H1 (cell line): ENCODE measurements around the gene ACSL6. TPM values are rescaled to one million over a fixed set of nuclear protein-coding genes. Genes with fewer than 3 reads are reported as not detected.

Experiments
- CTCF ChIA-PET: fragments of 300-600 bp; sonication (Branson Sonifier 250); formaldehyde crosslinking; loops from one replicate; lab custom pipeline; 2021; ENCODE audit not compliant: partially characterized antibody; lab: Charles Lee
- POLR2A ChIA-PET: fragments of 300-600 bp; sonication (Branson Sonifier 250); formaldehyde crosslinking; loops from one replicate; lab custom pipeline; 2021; ENCODE audit warnings: inconsistent platforms; ENCODE audit not compliant: partially characterized antibody; lab: Charles Lee
- DNase-seq, 2 experiments: peaks; one replicate each; pipeline versions ENCODE4 v3.0.0 to v3.0.0-alpha.2; 2010 to 2022; ENCODE audit warnings: low spot score in 2 of 2, low read depth in 1 of 2, mixed read lengths in 1 of 2
- FAIRE-seq: peaks from 2 replicates; lab custom pipeline; 2011; peaks lifted over from hg19 to GRCh38; lab: Jason Lieb, UNC
- H2AFZ ChIP-seq: 2 replicates; pipeline ENCODE4 v1.8.1; 2012; ENCODE audit warnings: low read length, inconsistent platforms
- H2AK5ac ChIP-seq: 2 replicates; pipeline ENCODE4 v1.6.1; 2013; ENCODE audit warnings: low read depth, low read length
- H2BK120ac ChIP-seq: replicated peaks from 2 replicates; pipeline ENCODE3; 2013; ENCODE audit warnings: low read depth, low read length, inconsistent platforms
- H2BK12ac ChIP-seq: 2 replicates; pipeline ENCODE4 v1.6.1; 2013; ENCODE audit warnings: low read depth, low read length
- H2BK15ac ChIP-seq: 2 replicates; pipeline ENCODE4 v1.6.1; 2013; ENCODE audit warnings: low read length
- H2BK20ac ChIP-seq: 2 replicates; pipeline ENCODE4 v1.6.1; 2013; ENCODE audit warnings: low read length
- H2BK5ac ChIP-seq: 2 replicates; pipeline ENCODE4 v1.6.1; 2013; ENCODE audit warnings: low read depth, low read length
- H3K14ac ChIP-seq: 2 replicates; pipeline ENCODE4 v1.6.1; 2013; ENCODE audit warnings: inconsistent platforms; ENCODE audit not compliant: insufficient read length
- H3K18ac ChIP-seq: 2 replicates; pipeline ENCODE4 v1.6.1; 2013; ENCODE audit warnings: low read length; ENCODE audit errors: extremely low read depth
- H3K23ac ChIP-seq: 2 replicates; pipeline ENCODE4 v1.6.1; 2013; ENCODE audit warnings: inconsistent platforms; ENCODE audit not compliant: insufficient read length
- H3K23me2 ChIP-seq: 2 replicates; pipeline ENCODE4 v1.6.1; 2013; ENCODE audit warnings: low read depth, low read length
- H3K27ac ChIP-seq: 2 replicates; pipeline ENCODE4 v1.6.1; 2011; ENCODE audit warnings: low read depth, low read length, inconsistent platforms
- H3K27me3 ChIP-seq, 4 experiments: replicated peaks in 1 of 4; 1 replicate in 1 of 4; 2 replicates in 3 of 4; pipeline versions ENCODE4 v1.6.1 to v1.8.1; 2011 to 2013; ENCODE audit warnings: low read length in 3 of 4, mild to moderate bottlenecking in 3 of 4, inconsistent platforms in 2 of 4, mixed read lengths in 2 of 4, moderate library complexity in 1 of 4; ENCODE audit not compliant: control insufficient read depth in 3 of 4, insufficient read depth in 3 of 4; ENCODE audit errors: extremely low read depth in 1 of 4
- H3K36me3 ChIP-seq, 4 experiments: 2 replicates each; pipeline versions ENCODE4 v1.6.1 to v1.8.1; 2011 to 2013; ENCODE audit warnings: mild to moderate bottlenecking in 4 of 4, low read length in 3 of 4, moderate library complexity in 2 of 4, control low read depth in 1 of 4, inconsistent platforms in 1 of 4; ENCODE audit not compliant: insufficient read depth in 4 of 4, control insufficient read depth in 2 of 4
- H3K4ac ChIP-seq: replicated peaks from 2 replicates; pipeline ENCODE3; 2013; ENCODE audit warnings: low read length, low read depth, mixed read lengths, inconsistent platforms; ENCODE audit not compliant: insufficient read length
- H3K4me1 ChIP-seq, 4 experiments: replicated peaks in 1 of 4; 1 replicate in 1 of 4; 2 replicates in 3 of 4; pipeline versions ENCODE4 v1.6.1 to v1.8.1; 2011 to 2013; ENCODE audit warnings: low read length in 3 of 4, inconsistent platforms in 2 of 4, mixed read lengths in 1 of 4; ENCODE audit not compliant: insufficient read depth in 4 of 4, control insufficient read depth in 3 of 4
- H3K4me2 ChIP-seq, 2 experiments: 2 replicates each; pipeline versions ENCODE4 v1.6.1 to v1.8.1; 2011 to 2013; ENCODE audit warnings: low read depth in 2 of 2, low read length in 2 of 2, control low read depth in 1 of 2, inconsistent platforms in 1 of 2, mild to moderate bottlenecking in 1 of 2; ENCODE audit not compliant: insufficient read depth in 1 of 2
- H3K4me3 ChIP-seq, 4 experiments: fragments of 200-600, 300-600 bp in 1 of 4; sonication (generic), shearing (Covaris generic), sonication (Bioruptor Twin) in 1 of 4; 2 replicates each; pipeline versions ENCODE4 v1.5.1 to v1.8.1; 2011 to 2016; ENCODE audit warnings: low read length in 4 of 4, low read depth in 3 of 4, control low read depth in 2 of 4, inconsistent platforms in 2 of 4, mild to moderate bottlenecking in 2 of 4, mixed read lengths in 1 of 4, moderate library complexity in 1 of 4; ENCODE audit not compliant: insufficient read depth in 2 of 4; ENCODE audit errors: extremely low read depth in 1 of 4
- H3K56ac ChIP-seq: replicated peaks from 2 replicates; pipeline ENCODE3; 2013; ENCODE audit warnings: low read depth, mild to moderate bottlenecking, mixed read lengths, low read length, inconsistent platforms; ENCODE audit not compliant: insufficient read length
- H3K79me1 ChIP-seq: 2 replicates; pipeline ENCODE4 v1.6.1; 2013; ENCODE audit warnings: low read depth, low read length, control low read depth
- H3K79me2 ChIP-seq, 2 experiments: 2 replicates each; pipeline versions ENCODE4 v1.6.1 to v1.8.1; 2012 to 2013; ENCODE audit warnings: low read length in 2 of 2, mild to moderate bottlenecking in 2 of 2, inconsistent platforms in 1 of 2; ENCODE audit not compliant: insufficient read depth in 2 of 2, control insufficient read depth in 1 of 2
- H3K9ac ChIP-seq, 4 experiments: replicated peaks in 1 of 4; 1 replicate in 1 of 4; 2 replicates in 3 of 4; pipeline versions ENCODE4 v1.6.1 to v1.8.1; 2011 to 2013; ENCODE audit warnings: low read depth in 3 of 4, low read length in 3 of 4, control low read depth in 2 of 4, mild to moderate bottlenecking in 2 of 4, moderate library complexity in 2 of 4, inconsistent platforms in 1 of 4; ENCODE audit errors: extremely low read depth in 1 of 4
- H3K9me3 ChIP-seq, 2 experiments: 2 replicates each; pipeline versions ENCODE4 v1.6.1 to v1.8.1; 2012 to 2013; ENCODE audit warnings: mild to moderate bottlenecking in 2 of 2, moderate library complexity in 2 of 2, control low read depth in 1 of 2, inconsistent platforms in 1 of 2, low read depth in 1 of 2, low read length in 1 of 2, mixed read lengths in 1 of 2; ENCODE audit not compliant: insufficient read depth in 2 of 2
- H4K20me1 ChIP-seq, 2 experiments: replicated peaks in 1 of 2; 2 replicates each; pipeline versions ENCODE3 to v1.8.1; 2011 to 2013; ENCODE audit warnings: inconsistent platforms in 2 of 2, low read length in 2 of 2, mild to moderate bottlenecking in 1 of 2; ENCODE audit not compliant: insufficient read depth in 2 of 2, control insufficient read depth in 1 of 2
- H4K5ac ChIP-seq: 2 replicates; pipeline ENCODE4 v1.6.1; 2013; ENCODE audit warnings: low read length, low read depth, mixed read lengths, inconsistent platforms; ENCODE audit not compliant: insufficient read length
- H4K8ac ChIP-seq: 2 replicates; pipeline ENCODE4 v1.8.0; 2013; ENCODE audit warnings: mild to moderate bottlenecking, moderate library complexity, low read length, inconsistent platforms; ENCODE audit not compliant: insufficient read depth; ENCODE audit errors: extremely low read depth
- H4K91ac ChIP-seq: replicated peaks from 2 replicates; pipeline ENCODE3; 2013; ENCODE audit warnings: low read length, mixed read lengths, inconsistent platforms; ENCODE audit not compliant: insufficient read length
- EGR1 ChIP-seq: IDR thresholded peaks from 2 replicates; pipeline ENCODE4 v1.6.1; 2011; ENCODE audit warnings: low read depth, low read length, borderline replicate concordance
- WGBS, 2 experiments: shearing (Covaris generic) in 1 of 2; methylation state at CpG; one replicate each; pipeline versions ENCODE4 v1.1.6 to v1.1.7; 2013 to 2015; ENCODE audit warnings: low lambda C conversion rate in 2 of 2, mixed read lengths in 2 of 2, inconsistent platforms in 1 of 2, low coverage in 1 of 2, missing lambda C conversion rate in 1 of 2; ENCODE audit not compliant: insufficient replicate concordance in 2 of 2, insufficient coverage in 1 of 2, insufficient read length in 1 of 2; ENCODE audit errors: extremely low coverage in 1 of 2, missing lambda C conversion rate in 1 of 2; 5-methylcytosine and 5-hydroxymethylcytosine counted together
- polyA plus RNA-seq, 7 experiments: library from polyadenylated mRNA; depleted of rRNA in 3 of 7; stranded (reverse) in 5 of 7; unstranded in 2 of 7; fragments of >200 nt in 5 of 7; fragments of 200-250 nt in 2 of 7; gene quantifications; 1 replicate in 5 of 7; 2 replicates in 1 of 7; 4 replicates in 1 of 7; pipeline versions ENCODE4 v1.2.1 to v1.2.3, GENCODE V29; 2011 to 2013; ENCODE audit warnings: missing spikeins in 2 of 7, mixed read lengths in 2 of 7
- total RNA-seq: library from RNA; stranded (reverse); fragmentation: NEBNext Ultra II Directional; extraction: Animal tissue kit (Norgen Biotek cat#: 25700); gene quantifications from 2 replicates; pipeline ENCODE4 v1.2.1, GENCODE V29; 2021

The ACSL6 gene
- total and polyA plus RNA-seq, 2 of the 8 experiments (the other 6 are each of a cell fraction or from before 2014, with no cell fraction given), result 2.3 to 2.4 TPM

GRCh38 chr5:132054031-132054696 lies 42.7 kb upstream of the ACSL6 start:
- H2BK15ac ChIP-seq, result no peak overlapping the region
- H3K4ac ChIP-seq, result no peak overlapping the region
- H2AK5ac ChIP-seq, result no peak overlapping the region
- no peak overlapping the region for H3K27ac ChIP-seq
- H3K4me3 ChIP-seq, result no peak overlapping the region
- no peaks in the 10 kb centered on the region for H4K20me1 ChIP-seq
- no peak overlapping the region for H4K8ac ChIP-seq
- no peak overlapping the region for H2BK120ac ChIP-seq
- TF ChIP-seq EGR1, result no peak
- H3K9ac ChIP-seq, result no peak overlapping the region
- no peak for FAIRE-seq
- H3K9me3 ChIP-seq, result no peaks in the 10 kb centered on the region
- H2BK5ac ChIP-seq, result no peak overlapping the region
- ChIA-PET CTCF (interaction anchor here (1.0 to 4.3 kb wide), 4 partner anchors 10 to 244 kb away, joined by 3 to 31 read pairs (median 5); no protein-coding TSS in a partner anchor), POLR2A (no interaction called here)
- H3K4me1 ChIP-seq, result no peaks in the 10 kb centered on the region; a peak in 1 of 7 replicates
- no peak overlapping the region for H4K5ac ChIP-seq
- DNase-seq, result no peak
- H3K23ac ChIP-seq, result no peak overlapping the region
- H3K27me3 ChIP-seq, result no peaks in the 10 kb centered on the region
- H3K56ac ChIP-seq, result no peak overlapping the region
- H3K18ac ChIP-seq, result no peak overlapping the region
- no peak overlapping the region for H3K14ac ChIP-seq
- 88% methylated on average over 10 of the region's 10 CpGs; no CpG with 5 or more reads in 1 of the 2 experiments for WGBS, 2 experiments
- no peaks in the 10 kb centered on the region for H3K79me1 ChIP-seq
- no peak overlapping the region for H3K4me2 ChIP-seq
- H2BK12ac ChIP-seq, result no peak overlapping the region
- no peak overlapping the region for H2AFZ ChIP-seq
- no peaks in the 10 kb centered on the region for H3K23me2 ChIP-seq
- no peaks in the 10 kb centered on the region for H3K79me2 ChIP-seq
- no peaks in the 10 kb centered on the region for H3K36me3 ChIP-seq
- no peak overlapping the region for H2BK20ac ChIP-seq
- H4K91ac ChIP-seq, result no peak overlapping the region
